GM12865 (cell line): ENCODE data around the gene SPTBN4.
"Not testable (repeated sequence)": the region's sequence is repeated elsewhere in the genome, so short reads cannot be mapped to it uniquely, and the experiment has no call there.

Experiments used
- DNase-seq: peaks from one replicate; pipeline ENCODE4 v3.0.0; 2010; ENCODE audit warnings: low read depth
- H3K4me3 ChIP-seq: 2 replicates; pipeline ENCODE4 v1.5.1; 2011; ENCODE audit warnings: mild to moderate bottlenecking, low read depth, low read length, control low read depth
- TF ChIP-seq, protein P1 (sequence below): IDR thresholded peaks from 2 replicates; pipeline ENCODE4 v1.5.1; 2011; ENCODE audit warnings: low read length, control low read depth, low read depth, inconsistent platforms; ENCODE audit not compliant: insufficient read depth; ENCODE audit errors: missing control alignments

SPTBN4 gene

DNA sequence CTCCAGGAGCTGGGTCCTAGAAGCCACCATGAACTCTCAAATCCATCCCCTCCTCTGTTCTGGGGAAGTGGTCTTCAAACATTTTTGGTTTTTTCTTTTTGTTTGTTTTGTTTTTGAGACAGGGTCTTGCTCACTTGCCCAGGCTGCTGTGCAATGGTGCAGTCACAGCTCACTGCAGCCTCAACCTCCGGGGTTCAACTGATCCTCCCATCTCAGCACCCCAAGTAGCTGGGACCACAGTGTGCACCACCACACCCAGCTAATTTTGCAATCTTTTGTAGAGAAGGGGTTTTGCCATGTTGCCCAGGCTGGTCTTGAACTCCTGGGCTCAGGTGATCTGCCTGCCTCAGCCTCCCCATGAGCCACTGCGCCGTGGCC, 8.2 kb upstream of the SPTBN4 start:
- TF ChIP-seq, protein P1, sequence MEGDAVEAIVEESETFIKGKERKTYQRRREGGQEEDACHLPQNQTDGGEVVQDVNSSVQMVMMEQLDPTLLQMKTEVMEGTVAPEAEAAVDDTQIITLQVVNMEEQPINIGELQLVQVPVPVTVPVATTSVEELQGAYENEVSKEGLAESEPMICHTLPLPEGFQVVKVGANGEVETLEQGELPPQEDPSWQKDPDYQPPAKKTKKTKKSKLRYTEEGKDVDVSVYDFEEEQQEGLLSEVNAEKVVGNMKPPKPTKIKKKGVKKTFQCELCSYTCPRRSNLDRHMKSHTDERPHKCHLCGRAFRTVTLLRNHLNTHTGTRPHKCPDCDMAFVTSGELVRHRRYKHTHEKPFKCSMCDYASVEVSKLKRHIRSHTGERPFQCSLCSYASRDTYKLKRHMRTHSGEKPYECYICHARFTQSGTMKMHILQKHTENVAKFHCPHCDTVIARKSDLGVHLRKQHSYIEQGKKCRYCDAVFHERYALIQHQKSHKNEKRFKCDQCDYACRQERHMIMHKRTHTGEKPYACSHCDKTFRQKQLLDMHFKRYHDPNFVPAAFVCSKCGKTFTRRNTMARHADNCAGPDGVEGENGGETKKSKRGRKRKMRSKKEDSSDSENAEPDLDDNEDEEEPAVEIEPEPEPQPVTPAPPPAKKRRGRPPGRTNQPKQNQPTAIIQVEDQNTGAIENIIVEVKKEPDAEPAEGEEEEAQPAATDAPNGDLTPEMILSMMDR, result no peak
- no peak overlapping the region for H3K4me3 ChIP-seq
- DNase-seq, result no peak

DNA sequence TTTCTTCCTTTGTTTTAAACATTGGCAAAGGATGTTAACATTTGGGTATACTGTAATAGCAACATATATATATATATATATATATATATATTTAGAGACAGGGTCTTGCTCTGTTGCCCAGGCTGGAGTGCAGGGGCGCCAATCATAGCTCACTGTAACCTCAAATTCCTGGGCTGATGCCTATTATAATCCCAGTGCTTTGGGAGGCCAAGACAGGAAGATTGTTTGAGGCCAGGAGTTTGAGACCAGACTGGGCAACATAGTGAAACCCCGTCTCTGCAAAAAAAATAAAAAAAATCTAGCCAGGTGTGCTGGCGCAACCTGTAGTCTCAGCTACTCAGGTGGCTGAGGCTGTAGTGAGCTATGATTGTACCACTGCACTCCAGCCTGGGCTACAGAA, 6.6 kb upstream of the SPTBN4 start:
- H3K4me3 ChIP-seq, result no peak overlapping the region
- DNase-seq, result no peak
- TF ChIP-seq, protein P1, result no peak

DNA sequence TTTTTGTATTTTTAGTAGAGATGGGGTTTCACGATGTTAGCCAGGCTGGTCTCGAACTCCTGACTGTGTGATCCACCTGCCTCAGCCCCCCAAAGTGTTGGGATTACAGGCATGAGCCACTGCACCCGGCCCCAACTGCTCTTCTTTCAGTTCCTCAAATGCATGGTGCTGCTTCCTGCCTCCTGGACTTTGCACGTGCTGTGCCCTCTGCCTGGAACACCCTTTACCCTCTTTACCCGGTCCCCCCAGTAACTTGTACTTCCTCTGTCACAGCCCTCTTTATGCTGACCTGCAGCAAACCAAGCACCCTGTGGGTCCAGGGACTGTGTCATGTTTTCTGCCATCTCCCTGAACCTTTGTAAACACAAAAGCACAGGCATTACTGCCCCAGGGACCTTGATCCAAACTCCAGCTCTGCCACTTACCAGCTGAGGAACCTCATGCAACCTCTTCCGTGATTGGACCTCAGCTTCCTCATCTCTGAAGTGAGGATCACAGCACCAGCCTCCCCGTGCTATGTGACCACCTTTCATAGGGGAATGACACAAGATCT, 5.1 kb upstream of the SPTBN4 start:
- no peak overlapping the region for H3K4me3 ChIP-seq
- DNase-seq, result peak; percentile 72
- TF ChIP-seq, protein P1, result no peak

DNA sequence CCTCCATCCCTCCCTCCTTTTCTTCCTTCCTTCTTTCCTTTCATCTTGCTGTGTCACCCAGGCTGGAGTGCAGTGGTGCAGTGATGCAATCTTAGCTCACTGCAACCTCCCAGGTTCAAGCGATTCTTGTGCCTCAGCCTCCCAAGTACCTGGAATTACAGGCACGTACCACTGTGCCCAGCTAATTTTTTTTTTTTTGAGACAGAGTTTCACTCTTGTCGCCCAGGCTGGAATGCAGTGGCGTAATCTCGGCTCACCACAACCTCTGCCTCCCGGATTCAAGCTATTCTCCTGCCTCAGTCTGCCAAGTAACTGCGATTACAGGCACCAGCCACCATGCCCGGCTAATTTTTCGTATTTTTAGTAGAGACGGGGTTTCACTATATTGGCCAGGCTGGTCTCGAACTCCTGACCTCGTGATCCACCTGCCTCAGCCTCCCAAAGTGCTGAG, 3.2 kb upstream of the SPTBN4 start:
- DNase-seq, H3K4me3 ChIP-seq: not testable (repeated sequence)

DNA sequence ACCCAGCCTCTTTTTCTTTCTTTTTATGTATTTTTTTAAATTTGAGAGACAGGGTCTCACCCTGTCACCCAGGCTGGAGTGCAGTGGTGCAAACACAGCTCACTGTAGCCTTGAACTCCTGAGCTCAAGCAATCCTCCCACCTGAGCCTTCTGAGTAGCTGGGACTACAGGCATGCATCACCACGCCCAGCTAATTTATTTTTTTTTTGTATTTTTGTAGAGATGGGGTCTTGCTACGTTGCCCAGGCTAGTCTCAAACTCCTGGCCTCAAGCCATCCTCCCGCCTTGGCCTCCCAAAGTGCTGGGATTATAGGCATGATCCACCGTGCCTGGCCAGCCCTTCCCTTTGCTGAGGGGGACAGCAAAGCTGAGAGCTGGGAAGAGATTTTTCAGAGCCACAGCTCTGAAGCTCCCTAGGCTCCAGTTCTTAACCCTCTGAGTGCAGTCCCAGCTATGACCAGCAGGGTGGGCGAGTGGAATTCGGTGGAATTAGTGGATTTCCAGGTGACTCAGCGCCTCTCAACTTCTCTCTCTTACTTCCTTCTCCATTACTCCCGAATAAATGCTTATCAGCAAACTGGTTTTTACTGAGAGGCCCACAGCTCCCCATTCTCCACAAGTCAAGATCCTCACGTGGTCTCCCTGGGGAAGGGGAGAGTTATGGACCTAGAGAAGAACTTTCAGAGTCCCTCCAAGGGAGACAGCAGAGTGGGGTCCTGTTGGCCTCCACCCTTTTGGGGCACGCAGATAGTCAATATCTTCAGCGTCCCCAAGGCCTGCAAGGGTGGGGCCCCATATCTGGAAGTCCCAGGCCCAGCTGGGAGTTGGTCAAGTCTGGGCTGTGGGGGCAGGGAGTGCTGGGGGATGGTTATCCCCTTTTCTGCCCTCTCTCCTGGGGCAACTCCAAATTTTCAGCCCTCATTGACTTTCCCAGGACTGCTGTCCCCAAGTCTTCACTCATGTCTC, 2.5 kb upstream of the SPTBN4 start:
- peak overlapping the region; percentile 84 for H3K4me3 ChIP-seq
- TF ChIP-seq, protein P1, result peak; percentile 80
- DNase-seq, result peak; percentile 76

DNA sequence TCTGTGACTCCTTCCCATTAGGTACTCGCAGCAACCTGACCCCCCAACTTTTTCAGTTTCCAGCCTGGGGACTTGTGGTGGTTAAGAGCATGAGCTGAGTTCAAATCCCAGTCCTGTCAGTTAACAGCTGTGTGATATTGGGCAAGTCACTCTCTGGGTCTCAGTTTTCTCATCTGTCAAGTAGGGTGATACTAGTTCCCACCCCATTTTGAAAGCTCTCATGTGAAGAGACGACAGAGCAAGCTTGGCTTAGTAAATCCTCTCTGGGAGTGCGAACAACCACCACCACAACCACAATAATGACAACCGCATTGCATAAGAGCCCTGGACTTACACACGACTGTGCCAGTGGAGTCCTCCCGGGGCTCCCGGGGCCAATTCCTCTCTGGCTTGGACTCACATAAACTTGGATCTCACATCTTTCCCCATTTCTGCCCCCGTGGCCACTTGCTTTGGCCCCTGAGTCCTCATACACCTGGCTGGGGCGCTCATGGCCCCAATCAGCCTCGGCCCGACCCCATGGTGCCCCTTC, 1.7 kb upstream of the SPTBN4 start:
- TF ChIP-seq, protein P1, result no peak
- DNase-seq, result peak; percentile 50
- peak overlapping the region; percentile 84 for H3K4me3 ChIP-seq

DNA sequence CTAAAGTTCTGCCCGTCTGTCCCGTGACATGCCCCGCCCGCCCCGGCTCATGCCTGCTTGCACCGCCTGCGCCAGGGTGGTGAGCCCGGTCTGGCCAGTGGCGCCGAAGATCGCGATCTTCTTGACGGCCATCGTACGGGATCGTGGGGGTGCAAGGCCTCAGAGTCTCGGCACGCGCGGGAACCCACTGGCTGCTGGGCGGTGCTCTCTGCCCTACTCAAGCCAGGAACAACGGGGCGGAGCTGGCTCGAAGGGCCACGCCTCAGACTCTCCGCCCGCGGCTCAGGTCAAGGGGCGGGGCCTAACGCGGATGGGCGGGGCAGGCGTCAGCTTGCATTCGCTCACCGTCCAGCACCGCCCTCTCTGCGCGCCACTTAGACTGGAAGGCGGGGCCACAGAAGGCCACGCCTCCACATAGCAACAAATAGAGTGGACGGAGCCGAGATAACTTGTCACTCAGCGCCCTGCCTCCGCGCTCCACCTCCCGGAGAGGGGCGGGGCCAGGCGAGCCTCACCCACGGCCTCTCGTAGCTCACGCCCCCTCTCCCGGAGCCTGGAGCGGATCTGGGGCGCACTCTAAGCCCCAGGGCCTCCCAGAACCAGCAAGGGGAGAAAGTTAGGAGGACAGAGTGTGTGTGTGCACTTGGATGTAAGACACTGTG, 1.1 kb upstream of the SPTBN4 start, which contains the start of gene BLVRB:
Gene BLVRB (minus strand): TSS at position 189 of the 662 bp plus-strand sequence. CDS start 57 bp downstream, at position 132.
- peak within 1 kb of the TSS; percentile 84 for H3K4me3 ChIP-seq
- peak; percentile 100 for DNase-seq
- TF ChIP-seq, protein P1, result no peak
